GM12872 (cell line): ENCODE measurements around the gene BLOC1S3.

Source experiments
- TF ChIP-seq, protein P1 (sequence below): IDR thresholded peaks from 3 replicates; pipeline ENCODE4 v1.5.1; 2011; ENCODE audit warnings: low read depth, mild to moderate bottlenecking, low read length, moderate library complexity; ENCODE audit not compliant: insufficient read depth

BLOC1S3 gene

GRCh38 chr19:45166723-45167252 lies 11.8 kb upstream of the BLOC1S3 start:
- TF ChIP-seq, protein P1, sequence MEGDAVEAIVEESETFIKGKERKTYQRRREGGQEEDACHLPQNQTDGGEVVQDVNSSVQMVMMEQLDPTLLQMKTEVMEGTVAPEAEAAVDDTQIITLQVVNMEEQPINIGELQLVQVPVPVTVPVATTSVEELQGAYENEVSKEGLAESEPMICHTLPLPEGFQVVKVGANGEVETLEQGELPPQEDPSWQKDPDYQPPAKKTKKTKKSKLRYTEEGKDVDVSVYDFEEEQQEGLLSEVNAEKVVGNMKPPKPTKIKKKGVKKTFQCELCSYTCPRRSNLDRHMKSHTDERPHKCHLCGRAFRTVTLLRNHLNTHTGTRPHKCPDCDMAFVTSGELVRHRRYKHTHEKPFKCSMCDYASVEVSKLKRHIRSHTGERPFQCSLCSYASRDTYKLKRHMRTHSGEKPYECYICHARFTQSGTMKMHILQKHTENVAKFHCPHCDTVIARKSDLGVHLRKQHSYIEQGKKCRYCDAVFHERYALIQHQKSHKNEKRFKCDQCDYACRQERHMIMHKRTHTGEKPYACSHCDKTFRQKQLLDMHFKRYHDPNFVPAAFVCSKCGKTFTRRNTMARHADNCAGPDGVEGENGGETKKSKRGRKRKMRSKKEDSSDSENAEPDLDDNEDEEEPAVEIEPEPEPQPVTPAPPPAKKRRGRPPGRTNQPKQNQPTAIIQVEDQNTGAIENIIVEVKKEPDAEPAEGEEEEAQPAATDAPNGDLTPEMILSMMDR: no peak

DNA sequence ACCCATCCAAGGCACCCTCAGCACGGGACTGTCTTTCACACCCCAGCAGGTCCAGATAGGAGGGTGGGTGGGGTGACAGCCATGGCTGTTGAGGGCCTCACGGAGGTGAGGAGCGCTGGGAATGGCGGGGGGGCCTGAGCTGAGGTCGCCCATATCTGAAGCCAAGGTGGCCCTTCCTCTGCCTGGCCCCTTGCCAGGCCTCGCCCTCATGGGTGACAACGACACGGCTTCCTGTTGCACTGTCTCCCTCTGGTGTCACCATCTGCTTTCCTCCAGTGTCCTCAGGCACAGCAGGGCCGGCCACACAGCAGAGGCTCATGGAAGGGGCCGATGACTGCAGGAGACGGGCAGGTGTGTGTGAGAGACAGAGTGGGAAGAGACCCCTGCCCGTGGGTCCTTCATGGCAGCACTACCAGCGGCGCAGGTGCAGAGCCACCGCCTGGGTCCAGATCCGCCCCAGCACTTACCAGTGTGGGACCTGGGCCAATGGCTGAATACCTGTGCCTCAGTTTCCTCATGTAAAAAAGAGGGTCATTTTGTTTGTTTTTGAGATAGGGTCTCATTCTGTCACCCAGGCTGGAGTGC lies 9.7 kb upstream of the BLOC1S3 start:
- TF ChIP-seq, protein P1: no peak

DNA sequence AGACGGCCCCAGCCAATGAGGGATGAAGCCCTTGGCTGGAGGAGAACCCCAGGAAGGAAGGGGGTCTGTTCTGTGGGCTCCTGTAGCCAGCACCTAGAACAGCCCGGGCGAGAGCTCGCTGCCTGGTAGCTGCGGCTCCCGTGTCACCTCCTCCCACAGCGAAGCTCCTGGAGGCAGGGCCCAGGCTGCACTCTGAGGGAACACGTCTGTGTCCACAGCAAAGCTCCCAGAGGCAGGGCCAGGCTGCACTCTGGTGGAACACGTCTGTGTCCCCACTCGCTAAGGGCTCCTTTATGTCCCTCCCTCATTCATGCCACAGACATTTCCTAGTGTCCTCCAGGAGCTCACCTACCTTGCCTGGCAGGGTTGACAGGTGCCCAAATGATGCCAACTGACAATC lies 9.0 kb upstream of the BLOC1S3 start:
- TF ChIP-seq, protein P1: no peak

GRCh38 chr19:45170146-45171106 lies 8.2 kb upstream of the BLOC1S3 start:
- TF ChIP-seq, protein P1: no peak

DNA sequence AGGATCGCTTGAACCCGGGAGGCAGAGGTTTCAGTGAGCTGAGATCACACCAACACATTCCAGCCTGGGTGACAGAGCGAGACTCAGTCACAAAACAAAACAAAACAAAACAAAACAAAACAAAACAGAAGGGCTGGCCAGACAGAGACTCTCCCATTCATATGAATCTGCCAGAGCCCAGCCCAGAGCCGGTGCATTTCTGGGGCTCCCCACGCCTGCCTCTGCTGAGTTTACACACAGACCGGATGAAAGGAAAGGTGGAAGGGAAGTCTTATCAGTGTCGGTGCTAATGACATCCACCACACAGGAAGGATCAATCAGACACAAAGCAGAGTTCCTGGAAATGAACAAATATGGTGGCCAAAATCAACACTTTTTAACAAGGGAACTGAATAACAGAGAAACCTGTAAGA lies 7.4 kb upstream of the BLOC1S3 start:
- TF ChIP-seq, protein P1: no peak

- TF ChIP-seq, protein P1: no peak
Measured at GRCh38 chr19:45172173-45172572, 6.4 kb upstream of the BLOC1S3 start.

GRCh38 chr19:45172611-45173208 lies 5.9 kb upstream of the BLOC1S3 start:
- TF ChIP-seq, protein P1: no peak
